VCaP (cell line): ENCODE data around the gene NANOS1.

Experiments used
- H3K27ac ChIP-seq: fragments of 450-650 bp; 2 replicates; pipeline ENCODE4 v1.5.1; 2017
- CTCF ChIP-seq: fragments of 450-650 bp; conservative IDR thresholded peaks from 2 replicates; pipeline ENCODE4 v1.5.1; 2017; ENCODE audit warnings: mild to moderate bottlenecking, moderate library complexity

The NANOS1 gene

GRCh38 chr10:119061926-119062325 lies 32.4 kb downstream of the NANOS1 start:
- TF ChIP-seq CTCF = no peak

GRCh38 chr10:119070395-119071165 lies 41.1 kb downstream of the NANOS1 start:
- TF ChIP-seq CTCF = no peak
- no peak overlapping the region for H3K27ac ChIP-seq

More at GRCh38 chr10:119061926-119062325, 32.4 kb downstream of the NANOS1 start:
- no peak overlapping the region for H3K27ac ChIP-seq

- no peak overlapping the region for H3K27ac ChIP-seq
- TF ChIP-seq CTCF = no peak
Measured at GRCh38 chr10:119073584-119073983, 44.1 kb downstream of the NANOS1 start.

GRCh38 chr10:119078422-119079179 lies 49.1 kb downstream of the NANOS1 start:
- H3K27ac ChIP-seq = peak overlapping the region; percentile 92; the same call in 1 of the 2 replicates
- no peak for TF ChIP-seq CTCF

- no peak for TF ChIP-seq CTCF
- H3K27ac ChIP-seq = peak overlapping the region; percentile 92
Measured at GRCh38 chr10:119079599-119080520, 50.3 kb downstream of the NANOS1 start.

GRCh38 chr10:119080521-119081259 lies 51.2 kb downstream of the NANOS1 start, which contains the start of gene EIF3A:
EIF3A (minus strand) TSS chr10:119080817; CDS start chr10:119080676, 141 bp downstream.
- H3K27ac ChIP-seq = peak within 1 kb of the TSS; percentile 92
- no peak for TF ChIP-seq CTCF
